Spleen (tissue), 7 donors: ENCODE results near the gene DAB2.

Experiments
- CTCF ChIP-seq, 11 experiments: fragments of 200-600 bp in 7 of 11; fragments of 450-650 bp in 4 of 11; sonication (generic) in 4 of 11; IDR thresholded peaks in 8 of 11; conservative IDR thresholded peaks in 3 of 11; 1 replicate in 7 of 11; 2 replicates in 4 of 11; pipeline versions ENCODE4 v1.4.0 to v1.8.0; 2016 to 2021; ENCODE audit warnings: antibody characterized with exemption in 11 of 11, inconsistent platforms in 4 of 11, mild to moderate bottlenecking in 1 of 11
- POLR2A ChIP-seq, 3 donors: fragments of 450-650 bp; IDR thresholded peaks; one replicate each; pipeline ENCODE4 v1.5.1; 2017; ENCODE audit warnings: antibody characterized with exemption in 3 of 3, mild to moderate bottlenecking in 1 of 3
- POLR2AphosphoS5 ChIP-seq, 3 donors: sonication (generic); formaldehyde crosslinking; IDR thresholded peaks; one replicate each; pipeline ENCODE4 v1.5.1; 2017; ENCODE audit warnings: antibody characterized with exemption in 3 of 3
- donor health status: DM: no; HTN: no; CAD: no; lungs with moderate emphysema.
- donor health status: DM: no; HTN: no; CAD: no.
- donor health status: DM: no; HTN: no; CAD: no.

GRCh38 chr5:39377613-39378012 lies 47.2 kb downstream of the DAB2 start:
- TF ChIP-seq POLR2A (IDR thresholded peaks at IDR 0.05): no peak
- TF ChIP-seq CTCF (IDR thresholded peaks at IDR 0.05 in 8 of 11, conservative IDR thresholded peaks at IDR 0.05 in 3 of 11): no peak
- no peak for TF ChIP-seq POLR2AphosphoS5 (IDR thresholded peaks at IDR 0.05)
